ENCODE data around the gene PPT2. TPM values are rescaled to one million over a fixed set of nuclear protein-coding genes. Genes with fewer than 3 reads are reported as not detected.
A peak's percentile ranks its signal among the peaks of the same experiment; 100 is the strongest.

The PPT2 gene
- total and polyA plus RNA-seq, 2 of the 13 experiments (the other 11 are each of a cell fraction or from before 2014, with no cell fraction given): 39.2 to 61.8 TPM

- TF ChIP-seq, protein P1, sequence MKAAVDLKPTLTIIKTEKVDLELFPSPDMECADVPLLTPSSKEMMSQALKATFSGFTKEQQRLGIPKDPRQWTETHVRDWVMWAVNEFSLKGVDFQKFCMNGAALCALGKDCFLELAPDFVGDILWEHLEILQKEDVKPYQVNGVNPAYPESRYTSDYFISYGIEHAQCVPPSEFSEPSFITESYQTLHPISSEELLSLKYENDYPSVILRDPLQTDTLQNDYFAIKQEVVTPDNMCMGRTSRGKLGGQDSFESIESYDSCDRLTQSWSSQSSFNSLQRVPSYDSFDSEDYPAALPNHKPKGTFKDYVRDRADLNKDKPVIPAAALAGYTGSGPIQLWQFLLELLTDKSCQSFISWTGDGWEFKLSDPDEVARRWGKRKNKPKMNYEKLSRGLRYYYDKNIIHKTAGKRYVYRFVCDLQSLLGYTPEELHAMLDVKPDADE (CRISPR knock-in tag; IDR thresholded peaks at IDR 0.05): peak; percentile 88; the same call in 1 of the 2 replicates
- peak; percentile 21; the same call in 1 of the 2 replicates for TF ChIP-seq STAG1 (CRISPR knock-in tag; IDR thresholded peaks at IDR 0.05)
- TF ChIP-seq NR1H2 (CRISPR knock-in tag; IDR thresholded peaks at IDR 0.05; ENCODE audit: borderline replicate concordance, low read depth): no peak
- TF ChIP-seq, protein P2, sequence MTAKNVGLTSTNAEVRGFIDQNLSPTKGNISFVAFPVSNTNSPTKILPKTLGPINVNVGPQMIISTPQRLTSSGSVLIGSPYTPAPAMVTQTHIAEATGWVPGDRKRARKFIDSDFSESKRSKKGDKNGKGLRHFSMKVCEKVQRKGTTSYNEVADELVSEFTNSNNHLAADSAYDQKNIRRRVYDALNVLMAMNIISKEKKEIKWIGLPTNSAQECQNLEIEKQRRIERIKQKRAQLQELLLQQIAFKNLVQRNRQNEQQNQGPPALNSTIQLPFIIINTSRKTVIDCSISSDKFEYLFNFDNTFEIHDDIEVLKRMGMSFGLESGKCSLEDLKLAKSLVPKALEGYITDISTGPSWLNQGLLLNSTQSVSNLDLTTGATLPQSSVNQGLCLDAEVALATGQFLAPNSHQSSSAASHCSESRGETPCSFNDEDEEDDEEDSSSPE (CRISPR knock-in tag; IDR thresholded peaks at IDR 0.05): peak; percentile 48; the same call in 1 of the 2 replicates
- 0 out of 2 replicates have a peak, but pooled peaks have one; percentile 14 for TF ChIP-seq GMEB2 (CRISPR knock-in tag; IDR thresholded peaks at IDR 0.05; ENCODE audit: low read depth)
- TF ChIP-seq ZNF451 (CRISPR knock-in tag; IDR thresholded peaks at IDR 0.05): no peak
- TF ChIP-seq ZHX1 (CRISPR knock-in tag; IDR thresholded peaks at IDR 0.05; ENCODE audit: low read depth): peak; percentile 67; the same call in 1 of the 2 replicates
- no peak; the same call in 1 of the 2 replicates for TF ChIP-seq HOXA9 (CRISPR knock-in tag; IDR thresholded peaks at IDR 0.05; ENCODE audit: borderline replicate concordance)
- 0 out of 2 replicates have a peak, but pooled peaks have one; percentile 10 for TF ChIP-seq DNMT3B (CRISPR knock-in tag; conservative IDR thresholded peaks at IDR 0.05)
- TF ChIP-seq ZNF569 (CRISPR knock-in tag; IDR thresholded peaks at IDR 0.05; ENCODE audit: borderline replicate concordance): no peak
- no peak for TF ChIP-seq ZNF724P (CRISPR knock-in tag; IDR thresholded peaks at IDR 0.05; ENCODE audit: borderline replicate concordance)
- no peak for TF ChIP-seq CERS6 (CRISPR knock-in tag; IDR thresholded peaks at IDR 0.05)
- peak; percentile 88 for TF ChIP-seq FOXA3 (CRISPR knock-in tag; IDR thresholded peaks at IDR 0.05)
- peak; percentile 84; the same call in 1 of the 2 replicates for TF ChIP-seq ZNF225 (CRISPR knock-in tag; IDR thresholded peaks at IDR 0.05)
Observed at GRCh38 chr6:32153564-32154513, at the start of gene PPT2 (continued).
